Tibial nerve (tissue), 4 donors: ENCODE measurements around the gene HNF1B. TPM values are rescaled to one million over a fixed set of nuclear protein-coding genes. Genes with fewer than 3 reads are reported as not detected.

Experiments
- DNase-seq, 2 donors: peaks; one replicate each; pipeline ENCODE4 v3.0.0-alpha.2; 2019; ENCODE audit warnings: low spot score in 2 of 2
- H3K27ac ChIP-seq, 4 donors: fragments of 200-600 bp; sonication (generic) in 3 of 4; one replicate each; pipeline ENCODE4 v1.5.1; 2017 to 2019; ENCODE audit warnings: mild to moderate bottlenecking in 1 of 4
- H3K27me3 ChIP-seq, 2 donors: fragments of 200-600 bp; sonication (generic) in 1 of 2; one replicate each; pipeline versions ENCODE4 v1.5.1 to v1.6.0; 2017 to 2019
- H3K36me3 ChIP-seq, 3 donors: fragments of 200-600 bp; sonication (generic); one replicate each; pipeline ENCODE4 v1.5.1; 2018 to 2019
- H3K4me1 ChIP-seq, 4 donors: fragments of 200-600 bp; sonication (generic) in 3 of 4; one replicate each; pipeline ENCODE4 v1.5.1; 2017 to 2019
- H3K4me3 ChIP-seq, 4 donors: fragments of 200-600 bp; sonication (generic) in 3 of 4; one replicate each; pipeline ENCODE4 v1.5.1; 2017 to 2019; ENCODE audit warnings: mild to moderate bottlenecking in 1 of 4, moderate library complexity in 1 of 4
- H3K9me3 ChIP-seq, 4 donors: fragments of 200-600 bp; sonication (generic) in 3 of 4; one replicate each; pipeline ENCODE4 v1.5.1; 2017 to 2019
- CTCF ChIP-seq, 5 experiments: fragments of 200-600 bp in 3 of 5; fragments of 450-650 bp in 2 of 5; sonication (generic) in 3 of 5; IDR thresholded peaks; one replicate each; pipeline ENCODE4 v1.5.1; 2016 to 2019; ENCODE audit warnings: antibody characterized with exemption in 5 of 5, mild to moderate bottlenecking in 3 of 5, moderate library complexity in 2 of 5
- EP300 ChIP-seq, 2 donors: sonication (generic); formaldehyde crosslinking; IDR thresholded peaks; one replicate each; pipeline ENCODE4 v1.6.1; 2017; ENCODE audit warnings: antibody characterized with exemption in 2 of 2, mild to moderate bottlenecking in 1 of 2
- POLR2A ChIP-seq, 2 donors: fragments of 450-650 bp; IDR thresholded peaks; one replicate each; pipeline ENCODE4 v1.6.1; 2017; ENCODE audit warnings: antibody characterized with exemption in 2 of 2, mild to moderate bottlenecking in 2 of 2, moderate library complexity in 2 of 2
- WGBS, 2 donors: methylation state at CpG; one replicate each; pipeline ENCODE4 v1.1.5; 2018; 5-methylcytosine and 5-hydroxymethylcytosine counted together
- total RNA-seq, 4 donors: library from RNA; depleted of rRNA; stranded (reverse); fragments of >200 nt; gene quantifications; one replicate each; pipeline ENCODE4 v1.1.0, GENCODE V29; 2016

The HNF1B gene
- total RNA-seq, 4 donors from 2014 or later: not detected

DNA sequence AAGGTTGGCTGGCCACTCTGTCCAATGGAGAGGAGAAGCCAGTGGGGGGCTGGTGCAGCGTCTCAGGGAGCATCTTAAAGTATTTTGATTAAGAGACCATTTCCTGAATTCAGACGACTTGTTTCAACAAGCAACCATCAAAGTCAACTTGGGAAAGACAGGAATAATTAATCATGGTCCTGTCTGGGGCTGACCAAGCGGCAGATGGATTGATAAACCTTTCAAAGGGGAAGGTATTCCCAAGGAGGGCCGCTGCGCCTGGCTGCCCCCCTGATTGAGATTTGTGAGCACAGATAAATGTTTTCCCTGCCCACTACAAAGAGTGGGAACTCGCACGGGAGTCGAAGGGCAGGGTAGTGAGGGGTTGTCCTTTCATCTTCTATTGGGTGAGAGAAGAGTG lies 47.5 kb downstream of the HNF1B start:
- 63% methylated on average over 8 of the region's 8 CpGs for WGBS, 2 donors
- H3K4me3 ChIP-seq: no peak overlapping the region
- no peak overlapping the region for H3K27ac ChIP-seq
- no peaks in the 10 kb centered on the region for H3K36me3 ChIP-seq
- TF ChIP-seq POLR2A (IDR thresholded peaks at IDR 0.05) (no peak), EP300 (IDR thresholded peaks at IDR 0.05) (no peak), CTCF (IDR thresholded peaks at IDR 0.05) (no peak)
- DNase-seq: no peak
- peaks cover 0 to 6% of the 10 kb centered on the region in 2 donors for H3K27me3 ChIP-seq
- peaks cover 0 to 12% (median 0%) of the 10 kb centered on the region in 4 donors for H3K9me3 ChIP-seq
- no peaks in the 10 kb centered on the region for H3K4me1 ChIP-seq

DNA sequence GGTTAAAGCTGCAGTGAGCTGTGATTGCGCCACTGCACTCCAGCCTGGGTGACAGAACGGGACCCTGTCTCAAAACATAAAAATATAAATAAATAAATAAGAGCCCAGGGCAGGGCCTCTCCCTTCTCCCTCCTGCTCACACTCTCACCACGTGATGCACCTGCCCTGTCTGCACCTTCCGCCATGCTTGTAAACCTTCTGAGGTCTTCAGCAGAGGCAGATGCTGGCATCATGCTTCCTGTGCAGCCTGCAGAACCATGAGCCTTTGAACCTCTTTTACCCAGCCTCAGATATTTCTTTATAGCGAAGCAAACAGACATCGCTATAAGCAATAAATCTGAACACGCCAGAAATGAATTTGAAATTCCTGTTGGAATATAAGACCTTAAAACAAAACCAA lies 48.5 kb downstream of the HNF1B start:
- no peak for DNase-seq
- TF ChIP-seq POLR2A (IDR thresholded peaks at IDR 0.05) (no peak), EP300 (IDR thresholded peaks at IDR 0.05) (no peak), CTCF (IDR thresholded peaks at IDR 0.05) (no peak)
- Histone ChIP-seq H3K9me3 (peaks cover 0 to 12% (median 0%) of the 10 kb centered on the region in 4 donors), H3K27me3 (peaks cover 0 to 6% of the 10 kb centered on the region in 2 donors), H3K4me3 (no peak overlapping the region), H3K36me3 (no peaks in the 10 kb centered on the region), H3K27ac (no peak overlapping the region), H3K4me1 (no peaks in the 10 kb centered on the region)
- WGBS, 2 donors: 88 to 90% methylated on average over 7 of the region's 7 CpGs

- no peak for DNase-seq
- TF ChIP-seq CTCF (IDR thresholded peaks at IDR 0.05): no peak
- no peak for TF ChIP-seq EP300 (IDR thresholded peaks at IDR 0.05)
- no peak for TF ChIP-seq POLR2A (IDR thresholded peaks at IDR 0.05)
- Histone ChIP-seq H3K27me3 (peaks cover 0 to 6% of the 10 kb centered on the region in 2 donors), H3K4me1 (no peaks in the 10 kb centered on the region), H3K27ac (no peak overlapping the region), H3K36me3 (no peaks in the 10 kb centered on the region), H3K9me3 (peaks cover 0 to 12% (median 0%) of the 10 kb centered on the region in 4 donors), H3K4me3 (no peak overlapping the region)
- 83 to 86% methylated on average over 1 of the region's 1 CpG for WGBS, 2 donors
Measured at GRCh38 chr17:37695726-37696125, 49.1 kb downstream of the HNF1B start.

GRCh38 chr17:37694734-37695133 lies 50.1 kb downstream of the HNF1B start:
- Histone ChIP-seq H3K27me3 (peaks cover 0 to 6% of the 10 kb centered on the region in 2 donors), H3K4me3 (no peak overlapping the region), H3K27ac (no peak overlapping the region), H3K9me3 (peaks cover 0 to 12% (median 0%) of the 10 kb centered on the region in 4 donors), H3K36me3 (no peaks in the 10 kb centered on the region), H3K4me1 (no peaks in the 10 kb centered on the region)
- DNase-seq: no peak
- TF ChIP-seq CTCF (IDR thresholded peaks at IDR 0.05): no peak
- TF ChIP-seq POLR2A (IDR thresholded peaks at IDR 0.05): no peak
- TF ChIP-seq EP300 (IDR thresholded peaks at IDR 0.05): no peak
- 82 to 90% methylated on average over 3 of the region's 3 CpGs for WGBS, 2 donors

GRCh38 chr17:37693328-37693727 lies 51.5 kb downstream of the HNF1B start:
- Histone ChIP-seq H3K9me3 (peaks cover 0 to 12% (median 0%) of the 10 kb centered on the region in 4 donors), H3K36me3 (no peaks in the 10 kb centered on the region), H3K27me3 (peaks cover 0 to 6% of the 10 kb centered on the region in 2 donors), H3K4me3 (no peak overlapping the region), H3K4me1 (no peaks in the 10 kb centered on the region), H3K27ac (no peak overlapping the region)
- TF ChIP-seq POLR2A (IDR thresholded peaks at IDR 0.05) (no peak), EP300 (IDR thresholded peaks at IDR 0.05) (no peak), CTCF (IDR thresholded peaks at IDR 0.05) (no peak)
- no peak for DNase-seq
- WGBS, 2 donors: 74 to 80% methylated on average over 5 of the region's 5 CpGs
